GM19324 (cell line): ENCODE data around the gene EIF5A.

Experiments used
- ATAC-seq: cut with Tn5 transposase; IDR thresholded peaks from one replicate; pipeline ENCODE4 v1.9.1; 2021; ENCODE audit warnings: mild to moderate bottlenecking, moderate library complexity; ENCODE audit not compliant: unreplicated experiment, low FRiP score

The EIF5A gene

GRCh38 chr17:7312432-7313087 lies 5.1 kb downstream of the EIF5A start:
- ATAC-seq: no peak

GRCh38 chr17:7313088-7313889 lies 5.9 kb downstream of the EIF5A start:
- no peak for ATAC-seq

DNA sequence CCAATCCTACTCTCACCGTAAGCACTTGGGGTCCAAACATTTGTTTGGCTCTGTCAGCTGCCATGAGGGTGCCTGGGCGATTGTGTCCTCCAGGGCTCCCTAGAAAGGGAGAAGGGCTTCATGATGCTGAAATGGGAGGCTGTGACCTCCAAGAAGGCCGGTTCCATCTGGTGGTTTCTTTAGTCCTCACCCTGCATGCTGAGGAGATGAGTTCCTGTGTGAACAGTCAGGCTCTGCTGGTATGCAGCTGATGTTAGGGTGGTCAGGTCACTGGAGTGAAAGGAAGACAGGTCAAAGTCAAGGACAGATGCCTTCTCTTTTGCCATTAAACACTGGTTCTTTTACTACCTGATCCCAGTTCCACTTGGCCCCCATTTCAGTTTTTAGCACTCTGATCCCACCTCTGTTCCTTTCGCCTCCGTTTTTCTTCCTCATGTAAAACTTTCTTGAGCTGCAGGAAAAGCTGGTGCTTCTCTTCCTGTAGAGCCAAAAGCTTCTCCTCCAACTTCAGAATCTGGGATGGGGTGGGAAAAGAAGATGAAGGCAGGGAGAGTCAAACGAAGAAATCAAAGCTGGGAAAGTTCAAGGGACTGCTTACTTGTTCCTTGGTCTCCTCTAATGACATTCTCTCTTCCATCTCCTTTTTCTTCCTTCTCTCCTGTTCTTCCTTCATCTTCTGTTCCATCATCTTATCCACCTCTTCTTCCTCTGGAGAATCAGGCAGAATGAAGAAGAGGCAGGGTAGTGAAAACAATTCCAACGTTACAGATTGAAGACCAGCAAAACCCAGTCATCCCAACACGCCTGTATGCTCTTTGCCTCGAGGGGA lies 6.7 kb downstream of the EIF5A start:
- ATAC-seq: no peak

GRCh38 chr17:7314719-7315569 lies 7.5 kb downstream of the EIF5A start, which contains the start of gene GPS2:
Gene GPS2, minus strand, starts transcription at chr17:7315360. Its CDS starts 308 bp downstream, at chr17:7315052.
- ATAC-seq: peak; percentile 71

DNA sequence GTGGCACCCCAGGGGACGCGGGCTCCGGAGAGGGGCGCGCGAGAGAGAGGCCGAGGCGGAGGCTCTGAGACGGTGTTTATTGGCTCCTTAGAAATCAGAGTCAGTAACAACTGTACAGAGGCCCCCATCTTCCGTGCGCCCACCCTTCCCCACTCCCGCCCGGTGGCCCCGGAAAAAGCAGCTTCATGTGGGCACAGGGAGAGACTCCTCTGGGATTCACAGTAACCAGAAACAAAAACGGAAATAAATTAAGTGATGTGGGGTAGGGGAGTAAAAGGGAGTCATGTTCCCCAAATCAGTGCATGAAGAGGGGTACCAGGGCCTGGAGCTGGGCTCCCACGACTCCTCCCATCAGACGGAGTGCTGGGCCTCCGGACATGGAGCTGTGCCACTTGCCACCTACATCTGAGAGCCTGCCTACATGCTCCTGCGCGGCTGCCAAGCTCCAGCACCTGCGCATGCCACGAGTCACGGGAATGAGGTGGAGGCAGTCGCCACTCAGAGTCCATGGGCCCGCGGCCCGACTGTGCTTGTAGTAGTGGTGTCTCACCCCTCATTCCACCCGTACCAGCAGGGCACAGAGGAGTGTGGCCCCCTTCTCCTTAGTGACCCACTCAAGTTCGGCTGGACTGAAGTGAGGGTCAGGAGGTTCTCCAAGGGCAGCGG lies 8.3 kb downstream of the EIF5A start:
- ATAC-seq: no peak

GRCh38 chr17:7317161-7317803 lies 9.9 kb downstream of the EIF5A start:
- no peak for ATAC-seq

DNA sequence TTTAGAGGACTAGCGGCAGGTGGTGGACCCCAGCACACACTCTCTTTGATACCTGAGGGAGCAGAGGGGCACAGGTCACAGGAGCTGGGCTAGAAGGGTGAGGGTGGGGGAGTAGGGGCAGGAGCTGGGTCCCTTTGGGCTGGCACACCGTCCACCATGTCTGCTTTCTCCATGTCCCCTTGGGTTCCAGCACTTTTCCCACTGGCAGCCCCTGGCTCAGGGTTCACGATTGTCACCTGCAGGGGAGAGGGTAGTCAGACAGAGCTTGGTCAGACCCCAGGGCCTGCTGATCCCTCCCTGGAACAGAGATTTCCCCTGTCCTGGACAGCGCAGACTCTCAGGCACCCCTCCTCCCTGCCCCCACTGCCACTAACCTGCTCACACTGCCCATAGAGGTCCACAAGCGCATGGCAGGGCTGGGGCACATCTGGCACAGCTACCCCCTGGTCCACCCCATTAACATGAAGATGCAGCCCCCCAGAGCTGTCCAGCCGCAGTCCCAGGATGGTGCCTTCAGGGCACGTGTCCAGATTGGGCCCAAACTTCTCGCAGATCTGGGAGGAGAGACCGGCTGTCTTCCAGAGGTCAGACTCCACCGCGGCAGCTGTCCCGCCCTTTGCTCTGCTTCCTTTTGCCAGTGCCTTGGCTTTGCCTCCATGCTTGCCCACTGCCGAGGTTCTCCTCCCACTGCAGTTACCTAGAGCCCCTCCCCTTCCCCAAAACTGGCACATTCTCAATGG lies 10.9 kb downstream of the EIF5A start:
- no peak for ATAC-seq

GRCh38 chr17:7321466-7321865 lies 14.0 kb downstream of the EIF5A start:
- no peak for ATAC-seq

DNA sequence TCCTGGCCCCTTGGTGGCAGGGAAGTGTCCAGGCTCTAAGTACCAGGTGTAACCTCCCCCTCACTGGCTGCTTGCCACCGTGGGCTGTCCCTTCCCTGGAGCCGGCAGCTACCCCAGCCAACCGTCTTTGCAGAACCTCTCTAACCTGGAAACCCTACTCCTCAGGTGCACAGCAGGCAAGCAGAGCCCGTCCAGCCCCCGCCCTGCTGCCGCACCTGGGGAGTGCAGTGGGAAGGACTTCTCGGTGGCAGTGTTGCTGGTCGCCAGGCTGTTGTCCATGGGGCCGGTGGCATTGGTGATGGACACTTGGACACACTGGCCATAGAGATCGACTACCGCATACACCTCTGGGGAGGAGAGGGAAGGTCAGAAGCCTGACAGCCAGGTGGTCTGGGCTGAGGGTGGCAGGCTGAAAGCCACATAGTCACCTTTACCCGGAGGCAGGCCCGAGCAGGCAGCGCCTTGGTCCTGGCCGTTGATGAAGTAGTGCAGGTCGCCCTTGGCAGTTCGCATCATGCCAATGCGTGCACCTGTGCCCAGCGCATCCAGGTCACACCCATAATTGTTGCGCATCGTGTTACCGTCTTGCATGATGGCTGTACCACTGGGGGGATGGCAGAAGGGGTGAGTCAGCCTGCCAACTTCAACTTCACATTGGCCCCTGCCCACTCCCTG lies 15.2 kb downstream of the EIF5A start:
- no peak for ATAC-seq

GRCh38 chr17:7323731-7324437 lies 16.5 kb downstream of the EIF5A start:
- no peak for ATAC-seq

- no peak for ATAC-seq
Measured at GRCh38 chr17:7324438-7324779, 17.0 kb downstream of the EIF5A start.

- no peak for ATAC-seq
Measured at GRCh38 chr17:7325031-7325528, 17.7 kb downstream of the EIF5A start.

- no peak for ATAC-seq
Measured at GRCh38 chr17:7326186-7326585, 18.8 kb downstream of the EIF5A start.

DNA sequence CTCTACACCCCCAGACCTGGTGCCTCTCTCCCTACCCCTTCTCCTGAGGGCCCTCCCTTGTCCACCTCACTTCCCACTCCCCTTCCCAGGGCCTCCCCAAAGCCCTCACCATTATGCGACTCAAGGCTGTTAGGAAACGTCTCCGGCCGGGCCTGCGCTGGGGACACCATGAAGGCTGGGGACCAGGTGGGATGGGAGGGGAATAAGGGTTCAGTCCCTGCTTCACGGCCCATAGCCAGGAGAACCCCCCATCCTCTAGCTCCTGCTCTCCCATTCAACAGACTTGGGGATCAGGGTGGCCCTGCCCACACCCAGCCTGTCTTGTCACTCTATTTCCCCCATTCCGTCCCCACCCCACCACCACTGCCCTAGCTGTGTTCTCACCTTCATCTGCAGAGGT lies 19.6 kb downstream of the EIF5A start:
- ATAC-seq: no peak

DNA sequence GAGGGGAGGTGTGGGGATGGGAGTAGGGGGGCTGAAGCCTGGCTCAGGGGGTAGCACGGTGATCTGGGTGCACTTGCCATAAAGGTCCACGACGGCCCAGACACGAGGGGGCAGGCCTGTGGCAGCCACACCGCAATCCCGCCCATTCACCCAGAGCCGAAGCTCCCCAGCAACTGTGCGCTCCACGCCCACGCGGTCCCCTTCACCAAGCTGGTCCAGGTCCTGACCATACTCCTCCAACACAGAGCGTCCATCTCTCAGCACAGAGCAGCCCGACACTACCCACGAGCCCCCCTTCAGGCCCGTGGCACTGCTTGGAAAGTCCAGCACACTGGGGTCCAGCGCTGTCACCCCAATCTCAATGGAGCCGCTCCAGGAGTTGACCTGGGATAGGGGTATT lies 20.1 kb downstream of the EIF5A start:
- no peak for ATAC-seq

GRCh38 chr17:7328009-7328408 lies 20.6 kb downstream of the EIF5A start:
- ATAC-seq: no peak

DNA sequence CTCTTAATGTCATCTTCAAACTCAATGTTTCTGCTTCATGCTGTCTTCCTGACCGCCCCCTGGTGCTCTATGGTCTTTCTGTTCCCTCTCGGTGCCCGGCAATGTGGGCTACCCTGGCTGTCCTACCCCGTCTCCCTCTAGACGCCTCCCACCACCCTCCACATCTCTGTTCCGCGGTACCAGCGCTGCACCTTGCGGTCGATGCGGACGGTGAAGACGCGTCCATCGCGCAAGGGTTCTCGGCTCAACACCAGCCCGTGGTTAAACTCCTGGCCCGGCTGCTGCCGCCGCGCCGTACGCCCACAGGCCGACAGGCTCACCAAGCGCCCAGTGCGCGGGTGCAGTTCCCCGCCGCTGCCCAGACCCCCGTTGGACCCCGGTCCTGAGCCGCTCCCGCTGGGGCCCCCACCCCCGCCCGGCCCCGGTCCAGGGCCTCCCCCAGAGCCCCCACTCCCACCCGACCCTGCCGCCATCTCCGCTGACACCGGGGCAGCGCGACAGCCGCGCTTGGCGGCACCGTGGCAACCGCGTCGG lies 21.5 kb downstream of the EIF5A start, which contains the start of gene NEURL4:
Gene NEURL4, minus strand, starts transcription at position 496 of the 534 bp plus-strand sequence. Its CDS starts 23 bp downstream, at position 473.
- peak; percentile 2 for ATAC-seq
